GM21529 (cell line): Measurements from ENCODE around the gene ARL16.

ENCODE experiments used
- ATAC-seq: cut with Tn5 transposase; IDR thresholded peaks from one replicate; pipeline ENCODE4 v1.9.1; 2021; ENCODE audit not compliant: unreplicated experiment

Gene ARL16

GRCh38 chr17:81647640-81648012, 36.0 kb downstream of the ARL16 start:
- ATAC-seq, result no peak

GRCh38 chr17:81646869-81647600, 36.6 kb downstream of the ARL16 start:
- no peak for ATAC-seq

- ATAC-seq, result no peak
These were observed 38.3 kb downstream of the ARL16 start for GRCh38 chr17:81644976-81645952.

DNA sequence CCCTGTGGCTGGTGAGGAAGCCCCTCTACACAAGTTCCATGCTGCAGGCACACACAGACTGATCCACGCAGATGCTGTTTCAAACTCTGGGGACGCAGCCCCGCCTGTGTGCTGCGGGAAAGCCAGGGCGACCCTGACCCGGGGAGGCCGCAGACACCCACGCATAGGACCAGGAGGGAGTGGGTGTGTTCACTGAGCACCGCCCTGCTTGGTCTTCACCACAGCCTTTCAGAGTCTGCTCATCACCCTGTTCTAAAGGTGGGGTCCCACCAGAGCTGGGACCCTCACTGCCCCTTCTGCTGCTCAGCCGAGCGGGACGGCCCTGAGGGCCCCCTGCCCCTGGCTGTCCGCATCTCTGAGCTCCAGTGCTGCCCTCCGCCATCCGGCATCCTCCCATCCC, 39.1 kb downstream of the ARL16 start:
- no peak for ATAC-seq

- no peak for ATAC-seq
These were observed 41.6 kb downstream of the ARL16 start for GRCh38 chr17:81641825-81642489.

DNA sequence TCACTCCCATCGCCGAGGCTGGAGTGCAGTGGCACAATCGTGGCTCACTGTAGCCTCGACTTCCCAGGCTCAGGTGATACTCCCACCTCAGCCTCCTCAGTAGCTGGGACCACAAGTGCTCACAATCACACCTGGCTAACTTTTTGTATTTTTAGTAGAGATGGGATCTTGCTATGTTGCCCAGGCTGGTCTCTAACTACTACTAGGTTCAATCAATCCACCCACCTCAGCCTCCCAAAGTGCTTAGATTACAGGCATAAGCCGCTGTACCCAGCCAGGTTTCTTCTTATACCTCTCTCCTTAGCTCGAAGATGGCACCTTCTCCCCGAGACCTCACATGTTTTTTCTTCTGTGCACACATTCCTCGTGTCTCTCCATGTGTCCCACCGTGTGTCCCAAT, 43.6 kb downstream of the ARL16 start:
- no peak for ATAC-seq

GRCh38 chr17:81638683-81639082, 44.9 kb downstream of the ARL16 start:
- ATAC-seq, result no peak

GRCh38 chr17:81636505-81637288, 46.9 kb downstream of the ARL16 start, which contains the start of the genes NPLOC4 and TSPAN10:
TSS of gene NPLOC4 (minus strand) at chr17:81637112. CDS start at chr17:81636930, 182 bp downstream.
TSS of gene TSPAN10 (plus strand) at chr17:81637196. CDS start at chr17:81642413, 5,217 bp downstream.
- peak; percentile 76 for ATAC-seq

- ATAC-seq, result no peak
These were observed 47.6 kb downstream of the ARL16 start for GRCh38 chr17:81635973-81636504.

GRCh38 chr17:81635431-81635830, 48.2 kb downstream of the ARL16 start:
- no peak for ATAC-seq

DNA sequence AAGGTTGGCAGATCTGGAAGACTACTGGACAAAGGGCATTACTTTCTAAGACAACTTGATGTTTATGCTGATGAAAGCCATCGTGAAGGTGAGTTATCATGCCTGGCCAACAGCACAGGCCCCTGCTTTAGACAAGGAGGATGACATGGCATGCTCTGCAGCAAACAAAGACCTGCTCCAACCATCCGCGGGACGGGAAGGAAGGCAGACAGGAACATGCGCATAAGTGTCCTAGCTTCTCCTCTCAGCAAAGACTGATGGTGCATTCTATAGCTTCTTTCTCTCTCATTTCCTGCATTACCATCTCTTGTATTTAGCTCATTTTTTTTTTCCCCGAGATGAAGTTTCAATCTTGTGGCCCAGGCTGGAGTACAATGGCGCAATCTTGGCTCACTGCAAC, 52.1 kb downstream of the ARL16 start:
- ATAC-seq, result no peak
